ENCODE measurements around the gene MVB12B.

Gene MVB12B

GRCh38 chr9:126393876-126394275, 67.2 kb downstream of the MVB12B start:
- no peak overlapping the region for H3K4me2 ChIP-seq (ENCODE audit: low read depth, low read length, poor library complexity, severe bottlenecking)
- peaks cover 52% of the 10 kb centered on the region for H3K4me1 ChIP-seq (ENCODE audit: insufficient read depth, low read length, poor library complexity, severe bottlenecking)
- H3F3A ChIP-seq (ENCODE audit: low read depth): peaks cover 10% of the 10 kb centered on the region
- H3K79me2 ChIP-seq (ENCODE audit: insufficient read depth, low read length): peaks cover 14% of the 10 kb centered on the region; the same call in 1 of the 2 replicates
- H3K27me3 ChIP-seq (ENCODE audit: insufficient read depth, low read length, poor library complexity, severe bottlenecking): no peaks in the 10 kb centered on the region
- peaks cover 75% of the 10 kb centered on the region; the same call in 1 of the 2 replicates for H3K36me3 ChIP-seq (ENCODE audit: insufficient read depth, low read length)
- no peaks in the 10 kb centered on the region for H4K20me1 ChIP-seq (ENCODE audit: insufficient read depth, low read length, poor library complexity, severe bottlenecking)
- TF ChIP-seq CTCF (conservative IDR thresholded peaks at IDR 0.05; ENCODE audit: low read length): no peak
- TF ChIP-seq EZH2phosphoT487 (IDR thresholded peaks at IDR 0.05; ENCODE audit: borderline replicate concordance): no peak
- no peaks in the 10 kb centered on the region for H3K9me2 ChIP-seq (replicated peaks; ENCODE audit: low read depth, low read length)
- no peak overlapping the region for H2AFZ ChIP-seq (ENCODE audit: low read length)
- H3K9me3 ChIP-seq (ENCODE audit: insufficient read depth, low read depth, low read length): no peaks in the 10 kb centered on the region
- no peak overlapping the region for H3K4me3 ChIP-seq (ENCODE audit: low read length, poor library complexity, severe bottlenecking)
- no peak overlapping the region for H3K9ac ChIP-seq (ENCODE audit: low read depth, low read length, poor library complexity, severe bottlenecking)

GRCh38 chr9:126394802-126395201, 68.2 kb downstream of the MVB12B start:
- Histone ChIP-seq H3K36me3 (ENCODE audit: insufficient read depth, low read length) (peaks cover 75% of the 10 kb centered on the region; the same call in 1 of the 2 replicates), H3K4me1 (ENCODE audit: insufficient read depth, low read length, poor library complexity, severe bottlenecking) (peaks cover 52% of the 10 kb centered on the region), H3K4me2 (ENCODE audit: low read depth, low read length, poor library complexity, severe bottlenecking) (no peak overlapping the region), H3K9ac (ENCODE audit: low read depth, low read length, poor library complexity, severe bottlenecking) (no peak overlapping the region), H2AFZ (ENCODE audit: low read length) (no peak overlapping the region), H3K4me3 (ENCODE audit: low read length, poor library complexity, severe bottlenecking) (no peak overlapping the region), H4K20me1 (ENCODE audit: insufficient read depth, low read length, poor library complexity, severe bottlenecking) (no peaks in the 10 kb centered on the region), H3K79me2 (ENCODE audit: insufficient read depth, low read length) (peaks cover 10% of the 10 kb centered on the region; the same call in 1 of the 2 replicates), H3K9me3 (ENCODE audit: insufficient read depth, low read depth, low read length) (no peaks in the 10 kb centered on the region), H3K27me3 (ENCODE audit: insufficient read depth, low read length, poor library complexity, severe bottlenecking) (no peaks in the 10 kb centered on the region), H3K9me2 (replicated peaks; ENCODE audit: low read depth, low read length) (no peaks in the 10 kb centered on the region), H3F3A (ENCODE audit: low read depth) (peaks cover 10% of the 10 kb centered on the region)
- TF ChIP-seq CTCF (conservative IDR thresholded peaks at IDR 0.05; ENCODE audit: low read length) (no peak), EZH2phosphoT487 (IDR thresholded peaks at IDR 0.05; ENCODE audit: borderline replicate concordance) (no peak)

- Histone ChIP-seq H4K20me1 (ENCODE audit: insufficient read depth, low read length, poor library complexity, severe bottlenecking) (no peaks in the 10 kb centered on the region), H3K4me2 (ENCODE audit: low read depth, low read length, poor library complexity, severe bottlenecking) (peak overlapping the region; percentile 36), H3K79me2 (ENCODE audit: insufficient read depth, low read length) (peaks cover 10% of the 10 kb centered on the region; the same call in 1 of the 2 replicates), H3K9me2 (replicated peaks; ENCODE audit: low read depth, low read length) (no peaks in the 10 kb centered on the region), H3K9ac (ENCODE audit: low read depth, low read length, poor library complexity, severe bottlenecking) (peak overlapping the region; percentile 59), H3F3A (ENCODE audit: low read depth) (peaks cover 10% of the 10 kb centered on the region), H3K4me3 (ENCODE audit: low read length, poor library complexity, severe bottlenecking) (no peak overlapping the region), H2AFZ (ENCODE audit: low read length) (no peak overlapping the region), H3K36me3 (ENCODE audit: insufficient read depth, low read length) (peaks cover 80% of the 10 kb centered on the region; the same call in 1 of the 2 replicates), H3K9me3 (ENCODE audit: insufficient read depth, low read depth, low read length) (no peaks in the 10 kb centered on the region), H3K27me3 (ENCODE audit: insufficient read depth, low read length, poor library complexity, severe bottlenecking) (no peaks in the 10 kb centered on the region), H3K4me1 (ENCODE audit: insufficient read depth, low read length, poor library complexity, severe bottlenecking) (peaks cover 46% of the 10 kb centered on the region)
- TF ChIP-seq EZH2phosphoT487 (IDR thresholded peaks at IDR 0.05; ENCODE audit: borderline replicate concordance): no peak
- TF ChIP-seq CTCF (conservative IDR thresholded peaks at IDR 0.05; ENCODE audit: low read length): no peak
Observed at GRCh38 chr9:126395439-126396212, 69.0 kb downstream of the MVB12B start.

Data from Loucy (cell line).